OCI-LY1 (cell line): ENCODE measurements around the gene SVIP.

ENCODE experiments used
- CTCF ChIP-seq: fragments of 200-600 bp; sonication (generic), shearing (Covaris generic); IDR thresholded peaks from 2 replicates; pipeline ENCODE4 v1.5.1; 2017; ENCODE audit warnings: mild to moderate bottlenecking, antibody characterized with exemption, low read length, moderate library complexity, mixed read lengths
- EZH2 ChIP-seq: fragments of 200-600 bp; sonication (generic), shearing (Covaris generic); IDR thresholded peaks from 2 replicates; pipeline ENCODE4 v1.8.0; 2017; ENCODE audit warnings: borderline replicate concordance, mixed run types, mild to moderate bottlenecking, antibody characterized with exemption, low read length, moderate library complexity, mixed read lengths

GRCh38 chr11:22875869-22876473, 46.4 kb upstream of the SVIP start:
- TF ChIP-seq CTCF (peak; percentile 90), EZH2 (no peak)
